ENCODE results near the gene RPS16. TPM values are rescaled to one million over a fixed set of nuclear protein-coding genes. Genes with fewer than 3 reads are reported as not detected.

The RPS16 gene
- total and polyA plus RNA-seq, 2 of the 13 experiments (the other 11 are each of a cell fraction or from before 2014, with no cell fraction given), result 488 to 2,583 TPM

DNA sequence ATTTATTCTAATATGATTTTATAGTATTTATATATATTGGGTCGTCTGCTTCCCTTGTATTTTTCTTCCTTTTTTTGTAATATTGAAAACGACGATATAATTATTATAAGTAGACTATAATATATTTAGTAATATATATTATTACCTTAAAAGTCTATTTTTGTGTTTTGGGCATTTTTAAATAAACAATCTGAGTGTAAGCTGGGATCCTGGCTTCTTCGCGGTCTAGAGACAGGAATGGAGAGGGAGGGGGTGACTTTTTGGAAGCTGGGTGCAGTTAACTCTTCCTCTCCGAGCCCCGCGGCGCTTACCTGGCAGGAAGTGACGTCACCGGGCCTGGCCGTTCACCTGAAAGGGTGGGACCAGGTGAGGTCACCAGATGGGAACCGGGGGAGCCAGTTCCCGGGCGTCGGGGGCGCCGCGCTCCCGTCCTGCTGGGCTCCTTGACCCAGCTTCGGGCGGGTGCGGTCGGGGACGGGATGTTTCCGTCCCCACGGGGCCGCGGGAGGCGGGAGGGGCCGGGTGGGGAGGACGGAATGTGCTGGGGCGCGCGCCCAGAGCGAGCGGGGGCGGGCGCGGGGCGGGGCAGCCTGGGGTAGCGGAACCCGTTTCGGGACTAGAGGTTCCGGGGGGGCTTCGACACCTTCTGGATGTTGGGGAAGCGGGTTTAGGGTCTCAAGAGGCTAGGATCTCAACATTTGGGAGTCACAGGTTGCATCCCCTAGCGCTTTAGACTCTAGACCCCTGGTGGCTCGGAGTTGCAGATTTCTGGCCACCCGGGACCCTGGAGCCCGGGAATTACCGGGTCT, 26.3 kb downstream of the RPS16 start (continued):
- TF ChIP-seq, protein P1, sequence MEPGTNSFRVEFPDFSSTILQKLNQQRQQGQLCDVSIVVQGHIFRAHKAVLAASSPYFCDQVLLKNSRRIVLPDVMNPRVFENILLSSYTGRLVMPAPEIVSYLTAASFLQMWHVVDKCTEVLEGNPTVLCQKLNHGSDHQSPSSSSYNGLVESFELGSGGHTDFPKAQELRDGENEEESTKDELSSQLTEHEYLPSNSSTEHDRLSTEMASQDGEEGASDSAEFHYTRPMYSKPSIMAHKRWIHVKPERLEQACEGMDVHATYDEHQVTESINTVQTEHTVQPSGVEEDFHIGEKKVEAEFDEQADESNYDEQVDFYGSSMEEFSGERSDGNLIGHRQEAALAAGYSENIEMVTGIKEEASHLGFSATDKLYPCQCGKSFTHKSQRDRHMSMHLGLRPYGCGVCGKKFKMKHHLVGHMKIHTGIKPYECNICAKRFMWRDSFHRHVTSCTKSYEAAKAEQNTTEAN (CRISPR knock-in tag; conservative IDR thresholded peaks at IDR 0.05), result no peak
- TF ChIP-seq CHD4 (IDR thresholded peaks at IDR 0.05; ENCODE audit: borderline replicate concordance, low read length) (no peak), BORCS8-MEF2B (CRISPR knock-in tag; IDR thresholded peaks at IDR 0.05) (0 out of 2 replicates have a peak, but pooled peaks have one; percentile 43), PHF21A (CRISPR knock-in tag; IDR thresholded peaks at IDR 0.05) (peak; percentile 61; the same call in 1 of the 2 replicates), ZNF10 (CRISPR knock-in tag; IDR thresholded peaks at IDR 0.05; ENCODE audit: borderline replicate concordance, low read depth) (no peak), JDP2 (CRISPR knock-in tag; IDR thresholded peaks at IDR 0.05; ENCODE audit: borderline replicate concordance) (no peak), KLF11 (CRISPR knock-in tag; IDR thresholded peaks at IDR 0.05) (no peak), ZNF777 (CRISPR knock-in tag; IDR thresholded peaks at IDR 0.05) (no peak), FOSL1 (CRISPR knock-in tag; IDR thresholded peaks at IDR 0.05; ENCODE audit: borderline replicate concordance) (no peak), BCL6 (CRISPR knock-in tag; IDR thresholded peaks at IDR 0.05) (no peak), MLLT10 (CRISPR knock-in tag; IDR thresholded peaks at IDR 0.05) (no peak), BHLHE40 (IDR thresholded peaks at IDR 0.05; ENCODE audit: low read length) (no peak), YY1 (IDR thresholded peaks at IDR 0.05; ENCODE audit: insufficient read depth, insufficient replicate concordance, low read depth, low read length) (no peak), YEATS4 (CRISPR knock-in tag; IDR thresholded peaks at IDR 0.05; ENCODE audit: borderline replicate concordance) (no peak), MTF2 (CRISPR knock-in tag; IDR thresholded peaks at IDR 0.05; ENCODE audit: borderline replicate concordance) (no peak), ZNF451 (CRISPR knock-in tag; IDR thresholded peaks at IDR 0.05) (no peak), HOXA5 (CRISPR knock-in tag; IDR thresholded peaks at IDR 0.05) (no peak)
- TF ChIP-seq, protein P2, sequence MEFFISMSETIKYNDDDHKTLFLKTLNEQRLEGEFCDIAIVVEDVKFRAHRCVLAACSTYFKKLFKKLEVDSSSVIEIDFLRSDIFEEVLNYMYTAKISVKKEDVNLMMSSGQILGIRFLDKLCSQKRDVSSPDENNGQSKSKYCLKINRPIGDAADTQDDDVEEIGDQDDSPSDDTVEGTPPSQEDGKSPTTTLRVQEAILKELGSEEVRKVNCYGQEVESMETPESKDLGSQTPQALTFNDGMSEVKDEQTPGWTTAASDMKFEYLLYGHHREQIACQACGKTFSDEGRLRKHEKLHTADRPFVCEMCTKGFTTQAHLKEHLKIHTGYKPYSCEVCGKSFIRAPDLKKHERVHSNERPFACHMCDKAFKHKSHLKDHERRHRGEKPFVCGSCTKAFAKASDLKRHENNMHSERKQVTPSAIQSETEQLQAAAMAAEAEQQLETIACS (CRISPR knock-in tag; IDR thresholded peaks at IDR 0.05), result peak; percentile 70; the same call in 1 of the 2 replicates
- TF ChIP-seq, protein P3, sequence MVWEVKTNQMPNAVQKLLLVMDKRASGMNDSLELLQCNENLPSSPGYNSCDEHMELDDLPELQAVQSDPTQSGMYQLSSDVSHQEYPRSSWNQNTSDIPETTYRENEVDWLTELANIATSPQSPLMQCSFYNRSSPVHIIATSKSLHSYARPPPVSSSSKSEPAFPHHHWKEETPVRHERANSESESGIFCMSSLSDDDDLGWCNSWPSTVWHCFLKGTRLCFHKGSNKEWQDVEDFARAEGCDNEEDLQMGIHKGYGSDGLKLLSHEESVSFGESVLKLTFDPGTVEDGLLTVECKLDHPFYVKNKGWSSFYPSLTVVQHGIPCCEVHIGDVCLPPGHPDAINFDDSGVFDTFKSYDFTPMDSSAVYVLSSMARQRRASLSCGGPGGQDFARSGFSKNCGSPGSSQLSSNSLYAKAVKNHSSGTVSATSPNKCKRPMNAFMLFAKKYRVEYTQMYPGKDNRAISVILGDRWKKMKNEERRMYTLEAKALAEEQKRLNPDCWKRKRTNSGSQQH (CRISPR knock-in tag; IDR thresholded peaks at IDR 0.05; ENCODE audit: low read depth), result no peak
- TF ChIP-seq, protein P4, sequence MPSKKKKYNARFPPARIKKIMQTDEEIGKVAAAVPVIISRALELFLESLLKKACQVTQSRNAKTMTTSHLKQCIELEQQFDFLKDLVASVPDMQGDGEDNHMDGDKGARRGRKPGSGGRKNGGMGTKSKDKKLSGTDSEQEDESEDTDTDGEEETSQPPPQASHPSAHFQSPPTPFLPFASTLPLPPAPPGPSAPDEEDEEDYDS (CRISPR knock-in tag; IDR thresholded peaks at IDR 0.05), result peak; percentile 40; the same call in 1 of the 2 replicates
- TF ChIP-seq, protein P5, sequence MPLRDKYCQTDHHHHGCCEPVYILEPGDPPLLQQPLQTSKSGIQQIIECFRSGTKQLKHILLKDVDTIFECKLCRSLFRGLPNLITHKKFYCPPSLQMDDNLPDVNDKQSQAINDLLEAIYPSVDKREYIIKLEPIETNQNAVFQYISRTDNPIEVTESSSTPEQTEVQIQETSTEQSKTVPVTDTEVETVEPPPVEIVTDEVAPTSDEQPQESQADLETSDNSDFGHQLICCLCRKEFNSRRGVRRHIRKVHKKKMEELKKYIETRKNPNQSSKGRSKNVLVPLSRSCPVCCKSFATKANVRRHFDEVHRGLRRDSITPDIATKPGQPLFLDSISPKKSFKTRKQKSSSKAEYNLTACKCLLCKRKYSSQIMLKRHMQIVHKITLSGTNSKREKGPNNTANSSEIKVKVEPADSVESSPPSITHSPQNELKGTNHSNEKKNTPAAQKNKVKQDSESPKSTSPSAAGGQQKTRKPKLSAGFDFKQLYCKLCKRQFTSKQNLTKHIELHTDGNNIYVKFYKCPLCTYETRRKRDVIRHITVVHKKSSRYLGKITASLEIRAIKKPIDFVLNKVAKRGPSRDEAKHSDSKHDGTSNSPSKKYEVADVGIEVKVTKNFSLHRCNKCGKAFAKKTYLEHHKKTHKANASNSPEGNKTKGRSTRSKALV (CRISPR knock-in tag; IDR thresholded peaks at IDR 0.05), result no peak
- TF ChIP-seq, protein P6, sequence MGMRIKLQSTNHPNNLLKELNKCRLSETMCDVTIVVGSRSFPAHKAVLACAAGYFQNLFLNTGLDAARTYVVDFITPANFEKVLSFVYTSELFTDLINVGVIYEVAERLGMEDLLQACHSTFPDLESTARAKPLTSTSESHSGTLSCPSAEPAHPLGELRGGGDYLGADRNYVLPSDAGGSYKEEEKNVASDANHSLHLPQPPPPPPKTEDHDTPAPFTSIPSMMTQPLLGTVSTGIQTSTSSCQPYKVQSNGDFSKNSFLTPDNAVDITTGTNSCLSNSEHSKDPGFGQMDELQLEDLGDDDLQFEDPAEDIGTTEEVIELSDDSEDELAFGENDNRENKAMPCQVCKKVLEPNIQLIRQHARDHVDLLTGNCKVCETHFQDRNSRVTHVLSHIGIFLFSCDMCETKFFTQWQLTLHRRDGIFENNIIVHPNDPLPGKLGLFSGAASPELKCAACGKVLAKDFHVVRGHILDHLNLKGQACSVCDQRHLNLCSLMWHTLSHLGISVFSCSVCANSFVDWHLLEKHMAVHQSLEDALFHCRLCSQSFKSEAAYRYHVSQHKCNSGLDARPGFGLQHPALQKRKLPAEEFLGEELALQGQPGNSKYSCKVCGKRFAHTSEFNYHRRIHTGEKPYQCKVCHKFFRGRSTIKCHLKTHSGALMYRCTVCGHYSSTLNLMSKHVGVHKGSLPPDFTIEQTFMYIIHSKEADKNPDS (CRISPR knock-in tag; IDR thresholded peaks at IDR 0.05), result no peak

Measured in HepG2 (cell line).